GM21528 (cell line): ENCODE results near the gene KDM4B.

Source experiments
- ATAC-seq: cut with Tn5 transposase; IDR thresholded peaks from one replicate; pipeline ENCODE4 v1.9.1; 2021; ENCODE audit warnings: mild to moderate bottlenecking, moderate library complexity; ENCODE audit not compliant: unreplicated experiment, low FRiP score

The KDM4B gene

DNA sequence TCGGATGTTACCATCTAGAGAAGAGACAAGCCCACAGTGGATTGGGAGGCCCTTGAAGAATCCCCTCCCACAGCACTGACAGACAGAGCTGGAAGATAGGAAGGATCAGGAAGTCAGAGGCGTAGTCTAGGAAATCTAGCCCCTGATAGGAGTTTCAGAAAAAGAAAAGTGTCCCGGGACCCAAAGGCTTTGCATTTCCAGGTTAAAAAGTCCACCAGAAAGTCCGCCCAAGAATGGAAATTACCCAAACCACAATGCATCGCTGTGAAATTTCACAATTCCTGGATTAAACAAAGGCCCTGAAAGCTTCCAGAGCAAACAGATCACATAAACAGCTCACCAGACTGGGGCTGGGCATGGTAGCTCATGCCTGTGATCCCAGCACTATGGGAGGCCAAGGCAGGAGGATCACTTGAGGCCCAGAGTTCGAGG lies 146.9 kb downstream of the KDM4B start:
- ATAC-seq = no peak

DNA sequence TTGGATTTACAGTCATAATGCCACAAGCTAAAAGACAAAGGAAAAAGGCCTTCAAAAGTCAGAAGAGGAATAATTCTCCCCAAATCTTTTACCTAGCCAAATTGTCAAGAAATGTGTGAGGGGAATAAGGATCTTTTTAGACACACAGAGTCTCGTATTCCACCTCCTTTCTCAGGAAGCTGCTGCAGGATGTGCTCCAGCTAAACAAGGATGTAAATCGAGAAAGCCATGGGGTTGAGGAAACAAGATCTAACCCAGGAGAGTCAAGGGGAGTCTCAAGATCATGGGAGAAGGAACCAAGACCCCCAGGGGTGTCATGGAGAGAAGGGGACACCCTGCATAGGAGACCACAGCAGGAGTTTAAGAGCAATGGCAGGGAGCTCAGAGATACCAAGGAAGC lies 147.4 kb downstream of the KDM4B start:
- ATAC-seq = no peak

DNA sequence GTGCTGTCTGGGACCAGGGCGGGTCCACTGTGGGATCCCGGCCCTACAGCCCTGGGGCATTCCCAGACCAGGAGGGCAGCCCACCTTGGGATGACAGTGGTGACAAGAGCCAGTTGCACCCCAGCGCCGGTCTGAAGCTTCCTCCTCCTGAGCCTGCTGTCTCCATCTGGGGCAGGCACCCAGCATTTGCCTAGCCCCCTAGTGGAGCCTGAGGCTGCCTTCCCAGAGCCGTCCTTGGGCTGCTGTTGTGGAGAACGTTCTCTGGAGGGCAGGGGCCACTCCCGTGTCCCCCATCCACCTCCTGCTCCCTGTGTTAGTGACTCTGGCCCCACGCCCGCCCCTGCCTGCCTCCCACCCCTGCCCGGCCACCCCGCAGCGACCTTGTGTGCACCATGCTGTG lies 148.5 kb downstream of the KDM4B start:
- ATAC-seq = no peak

DNA sequence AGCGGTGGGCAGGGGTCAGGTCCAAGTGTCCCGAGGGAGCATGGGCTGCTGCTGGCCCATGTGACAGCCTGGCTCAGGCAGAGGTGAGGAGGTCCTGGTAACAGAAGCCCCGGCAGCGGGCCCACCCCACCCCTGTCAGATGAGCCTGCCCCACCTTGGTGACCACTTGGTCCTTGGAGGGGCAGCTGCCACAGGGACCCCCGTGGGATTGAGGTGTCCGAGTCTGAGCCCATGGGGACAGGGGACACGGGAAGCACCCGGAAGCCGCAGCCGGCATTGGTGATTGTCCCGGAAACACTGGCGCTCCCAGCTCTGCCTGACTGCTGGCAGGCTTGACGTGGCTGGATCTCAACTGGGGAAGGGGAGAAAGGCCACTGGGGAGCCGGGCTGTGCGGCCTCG lies 149.1 kb downstream of the KDM4B start:
- no peak for ATAC-seq

DNA sequence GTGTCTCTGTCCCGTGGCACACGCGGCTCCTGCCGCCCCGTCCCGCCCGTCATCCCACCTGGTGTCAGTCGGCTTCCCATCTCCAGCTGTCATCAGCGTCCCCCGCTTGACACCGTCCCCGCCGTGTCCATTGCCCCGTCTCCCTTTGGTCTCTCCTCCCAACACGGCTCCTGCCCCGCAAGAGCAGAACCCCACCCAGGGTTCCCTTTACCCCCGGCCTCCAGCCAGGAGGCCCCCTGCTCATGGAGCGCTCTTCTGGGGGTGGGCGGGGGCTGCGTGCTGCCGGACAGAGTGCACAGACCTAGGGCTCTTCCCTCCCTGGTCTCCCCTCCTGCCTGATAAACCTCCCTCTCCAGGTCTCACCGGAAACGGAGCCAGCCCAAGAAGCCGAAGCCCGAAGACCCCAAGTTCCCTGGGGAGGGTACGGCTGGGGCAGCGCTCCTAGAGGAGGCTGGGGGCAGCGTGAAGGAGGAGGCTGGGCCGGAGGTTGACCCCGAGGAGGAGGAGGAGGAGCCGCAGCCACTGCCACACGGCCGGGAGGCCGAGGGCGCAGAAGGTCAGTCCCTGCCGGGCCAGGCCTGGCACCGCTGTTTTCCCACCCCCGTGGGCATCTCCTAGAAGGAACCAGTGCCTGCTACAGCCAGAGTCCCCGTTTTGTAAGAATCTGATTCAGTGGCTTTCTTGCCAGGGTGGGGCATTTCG lies 150.5 kb downstream of the KDM4B start:
- no peak for ATAC-seq

DNA sequence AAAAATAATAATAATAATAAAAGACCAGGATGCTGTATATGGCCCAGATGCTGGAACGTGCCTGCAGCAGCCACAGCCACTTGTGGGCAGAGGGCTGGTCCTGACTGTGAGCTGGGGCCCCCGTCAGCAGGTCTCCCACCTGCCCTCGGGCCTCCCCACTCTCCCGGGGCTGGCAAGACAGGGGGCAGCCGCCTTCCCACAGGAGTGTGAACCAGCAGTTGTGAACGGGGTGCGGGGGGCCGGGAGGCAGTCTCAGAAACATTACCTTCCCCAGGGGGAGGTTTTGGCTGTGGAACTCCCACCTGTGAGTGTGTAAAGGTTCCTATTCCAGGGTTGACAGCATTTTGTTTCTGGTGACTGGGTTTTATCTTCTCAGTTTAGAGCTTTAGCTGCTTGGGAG lies 151.4 kb downstream of the KDM4B start:
- ATAC-seq = no peak

DNA sequence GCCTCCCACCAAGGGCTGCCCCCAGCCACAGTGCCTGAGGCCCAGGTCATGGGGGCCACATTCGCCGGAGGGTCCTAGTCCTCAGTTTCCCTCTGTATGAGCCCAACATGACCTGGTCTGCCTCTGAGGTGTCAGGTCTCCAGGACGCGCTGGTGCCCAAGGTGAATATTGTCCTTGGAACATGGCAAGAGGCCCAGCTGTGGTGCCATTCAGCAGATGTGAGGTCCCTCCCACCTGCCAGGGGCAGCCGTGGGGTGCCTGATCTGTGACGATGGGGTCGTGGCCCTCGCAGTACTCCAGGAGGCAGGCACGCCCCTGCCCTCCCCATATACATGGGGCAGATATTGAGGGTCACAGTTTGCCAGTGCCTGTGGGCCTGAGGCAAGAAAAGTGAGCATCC lies 151.9 kb downstream of the KDM4B start:
- no peak for ATAC-seq

DNA sequence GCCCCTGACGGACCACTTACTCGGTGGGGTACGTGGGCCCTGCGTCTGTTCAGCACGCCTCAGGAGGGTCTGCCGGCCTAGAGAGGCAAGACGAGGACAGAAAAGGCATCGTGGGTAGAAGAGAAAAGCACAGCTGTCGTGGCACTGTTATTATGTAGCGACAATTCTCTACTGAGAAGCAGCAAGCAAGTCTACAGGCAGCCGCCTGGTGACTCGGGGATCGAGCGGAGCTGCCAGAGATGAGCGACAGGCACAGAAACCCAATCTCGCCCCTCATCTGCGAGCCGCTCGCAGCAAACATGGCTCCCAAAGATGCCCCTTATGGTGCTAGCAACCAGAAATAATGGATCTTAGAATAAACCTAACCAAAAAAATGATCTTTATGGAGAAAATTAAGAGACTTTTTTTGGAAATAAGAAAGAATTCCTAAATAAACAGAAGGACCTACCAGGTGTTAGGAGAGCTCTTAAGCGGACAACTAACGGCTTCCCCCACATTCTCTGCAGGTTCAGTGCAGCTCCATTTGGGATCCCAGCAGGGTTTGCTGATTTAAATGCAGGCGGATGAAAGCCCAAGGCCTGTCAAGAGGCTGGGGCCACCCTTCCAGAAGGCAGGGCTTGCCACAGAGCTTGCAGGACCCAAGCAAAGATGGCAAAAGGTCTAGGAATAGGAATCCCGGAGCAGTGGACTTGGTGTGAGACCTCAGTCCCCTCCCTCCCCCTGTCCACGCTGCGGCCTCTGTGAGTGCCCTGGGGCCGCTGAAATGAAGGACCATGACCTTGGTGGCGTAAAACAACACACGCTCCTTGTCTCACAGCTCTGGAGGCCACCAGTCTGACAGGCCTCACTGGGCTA lies 152.6 kb downstream of the KDM4B start:
- no peak for ATAC-seq

DNA sequence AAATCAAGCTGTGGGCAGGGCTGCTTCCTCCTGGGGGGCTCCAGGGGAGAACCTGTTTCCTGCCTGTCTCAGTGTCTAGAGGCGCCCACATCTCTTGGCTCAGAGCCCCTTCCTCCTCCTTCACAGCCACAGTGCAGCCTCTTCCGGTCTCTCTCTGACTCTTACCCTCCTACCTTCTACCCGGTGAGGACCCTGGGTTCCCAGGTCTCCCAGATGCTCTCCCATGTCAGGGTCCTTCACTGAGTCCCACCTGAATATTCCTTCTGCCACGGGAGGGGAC lies 153.1 kb downstream of the KDM4B start:
- no peak for ATAC-seq

DNA sequence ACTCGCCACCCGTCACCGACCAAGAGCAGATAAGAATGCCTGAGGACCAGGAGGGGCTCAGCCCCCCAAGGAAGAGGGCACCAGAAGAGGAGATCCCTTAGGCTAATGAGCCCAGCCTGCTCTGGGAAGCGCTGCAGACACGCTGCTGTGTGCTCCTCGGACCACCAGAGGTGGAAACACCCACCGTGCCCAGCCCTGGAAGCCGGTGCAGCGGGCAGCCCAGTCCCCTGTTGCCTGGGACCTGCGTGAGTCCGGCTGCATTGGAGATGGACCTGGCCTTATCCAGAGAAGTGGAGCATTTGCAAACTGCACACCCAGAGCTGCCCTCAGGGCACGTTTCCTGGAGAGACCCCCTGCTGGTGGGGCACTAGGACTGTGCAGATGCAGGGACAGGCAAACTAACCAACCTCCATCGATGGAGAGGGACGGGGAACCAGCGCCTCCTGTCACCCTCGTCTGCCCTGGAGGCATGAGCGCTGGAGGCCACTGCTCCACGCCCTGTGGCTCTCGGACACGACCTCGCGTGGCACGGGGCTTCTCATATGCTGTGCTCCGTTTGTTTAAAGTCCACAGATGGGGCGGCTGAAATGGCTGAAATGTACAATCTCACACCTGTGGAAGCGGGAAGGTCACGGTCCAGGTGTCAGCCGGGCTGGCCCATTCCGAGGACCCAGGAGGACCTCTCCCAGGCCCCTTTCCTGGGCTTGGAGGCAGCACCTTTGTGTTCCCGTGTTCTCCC lies 153.9 kb downstream of the KDM4B start:
- no peak for ATAC-seq

DNA sequence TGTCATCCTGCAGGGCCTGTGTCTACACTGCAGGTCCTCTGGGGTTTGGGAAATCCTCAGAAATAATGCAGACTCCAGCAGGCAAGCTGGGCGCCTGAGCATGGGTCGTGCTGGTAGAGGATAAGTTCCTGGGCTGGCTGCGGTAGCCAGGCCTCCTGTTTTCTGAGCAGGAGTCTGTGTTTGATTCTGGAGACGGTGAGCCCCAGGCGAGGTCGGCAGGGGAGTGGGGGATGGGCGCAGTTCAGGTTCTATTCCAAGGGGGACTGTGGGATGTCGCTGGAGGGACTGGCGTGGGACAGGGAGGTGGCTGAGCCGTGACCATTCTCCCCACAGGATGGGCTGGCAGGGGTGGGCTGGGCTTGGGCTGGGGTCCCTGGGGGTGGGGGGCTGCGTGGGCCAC lies 154.7 kb downstream of the KDM4B start:
- no peak for ATAC-seq

DNA sequence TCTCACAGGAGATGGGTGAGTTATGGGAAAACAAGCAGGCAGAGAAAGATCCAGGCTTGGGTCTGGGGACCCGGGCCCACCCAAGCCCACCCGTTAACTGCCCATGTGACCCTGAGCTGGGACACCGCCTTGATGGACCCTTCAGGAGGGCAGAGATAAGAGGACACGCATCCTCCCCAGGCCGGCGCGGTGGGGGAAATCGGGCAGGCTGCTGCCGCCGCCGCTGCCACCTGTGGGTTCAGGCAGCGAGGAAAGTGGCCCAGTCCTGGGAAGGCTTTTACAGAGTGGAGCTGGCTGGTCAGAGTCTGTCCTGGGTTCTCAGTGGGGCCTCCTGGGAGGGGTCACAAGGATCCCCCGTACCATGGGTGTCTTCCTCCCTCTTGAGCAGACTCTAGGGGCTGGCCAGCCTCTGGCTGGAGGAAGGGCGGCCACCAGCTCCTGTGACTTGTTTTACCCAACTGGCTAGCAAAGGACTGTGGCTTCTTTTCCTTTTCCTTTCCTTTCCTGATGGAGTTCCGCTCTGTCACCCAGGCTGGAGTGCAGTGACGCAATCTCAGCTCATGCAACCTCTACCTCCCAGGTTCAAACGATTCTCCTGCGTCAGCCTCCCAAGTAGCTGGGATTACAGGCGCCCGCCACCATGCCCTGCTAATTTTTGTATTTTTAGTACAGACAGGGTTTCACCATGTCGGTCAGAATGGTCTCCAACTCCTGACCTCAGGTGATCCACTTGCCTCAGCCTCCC lies 155.4 kb downstream of the KDM4B start:
- no peak for ATAC-seq

DNA sequence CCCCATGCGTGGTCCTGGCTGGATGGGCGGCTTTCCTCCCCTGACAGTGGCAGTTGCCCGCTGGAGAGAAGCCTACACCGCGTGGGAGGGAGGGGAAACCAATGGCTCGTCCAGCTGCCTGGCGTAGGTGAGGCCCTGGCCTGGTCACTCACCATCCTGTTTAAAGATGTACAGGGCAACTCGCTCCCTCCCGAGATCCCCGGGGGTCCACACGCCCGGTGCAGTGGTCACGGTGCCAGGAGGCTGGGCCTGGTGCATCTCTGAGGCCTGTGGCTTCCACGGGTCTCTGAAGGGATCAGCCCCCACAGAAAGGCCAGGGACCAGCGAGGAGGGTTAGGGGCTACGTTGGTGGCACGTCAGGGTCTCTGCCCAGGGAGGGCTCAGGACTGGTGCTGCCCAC lies 156.5 kb downstream of the KDM4B start:
- ATAC-seq = no peak

DNA sequence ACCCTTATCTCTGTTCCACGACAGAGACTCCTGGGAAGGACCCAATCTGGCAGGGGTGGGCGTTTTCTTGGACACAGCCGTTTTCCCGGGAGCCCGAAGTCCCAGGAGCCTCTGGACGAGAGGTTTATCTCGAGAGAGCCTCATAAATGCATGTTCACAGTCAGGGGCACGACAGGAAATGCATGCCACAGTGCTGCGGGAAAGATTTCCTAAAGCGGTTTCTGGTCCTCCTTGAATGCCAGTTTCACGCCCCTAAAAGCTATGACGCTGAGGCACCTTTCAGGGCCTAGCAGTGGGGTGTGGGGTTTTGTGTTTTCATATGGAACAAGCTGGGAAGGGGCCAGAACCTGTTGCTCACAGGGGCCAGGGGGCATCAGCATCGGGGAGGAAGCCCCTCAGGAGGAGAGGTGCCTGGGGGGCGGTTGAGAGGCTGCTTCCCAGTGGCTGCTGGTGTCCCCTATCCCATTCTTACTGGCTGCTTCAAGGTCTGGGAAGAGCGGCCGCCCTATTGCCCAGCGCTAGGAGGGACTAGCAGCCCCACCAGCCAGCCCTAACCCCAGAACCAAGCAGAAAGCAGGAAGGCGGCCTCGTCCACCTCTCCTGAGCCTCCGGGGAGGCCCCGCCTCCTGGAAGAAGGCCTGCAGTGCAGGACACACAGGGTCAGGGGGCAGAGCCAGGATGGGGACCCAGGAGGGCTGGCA lies 157.0 kb downstream of the KDM4B start:
- no peak for ATAC-seq

DNA sequence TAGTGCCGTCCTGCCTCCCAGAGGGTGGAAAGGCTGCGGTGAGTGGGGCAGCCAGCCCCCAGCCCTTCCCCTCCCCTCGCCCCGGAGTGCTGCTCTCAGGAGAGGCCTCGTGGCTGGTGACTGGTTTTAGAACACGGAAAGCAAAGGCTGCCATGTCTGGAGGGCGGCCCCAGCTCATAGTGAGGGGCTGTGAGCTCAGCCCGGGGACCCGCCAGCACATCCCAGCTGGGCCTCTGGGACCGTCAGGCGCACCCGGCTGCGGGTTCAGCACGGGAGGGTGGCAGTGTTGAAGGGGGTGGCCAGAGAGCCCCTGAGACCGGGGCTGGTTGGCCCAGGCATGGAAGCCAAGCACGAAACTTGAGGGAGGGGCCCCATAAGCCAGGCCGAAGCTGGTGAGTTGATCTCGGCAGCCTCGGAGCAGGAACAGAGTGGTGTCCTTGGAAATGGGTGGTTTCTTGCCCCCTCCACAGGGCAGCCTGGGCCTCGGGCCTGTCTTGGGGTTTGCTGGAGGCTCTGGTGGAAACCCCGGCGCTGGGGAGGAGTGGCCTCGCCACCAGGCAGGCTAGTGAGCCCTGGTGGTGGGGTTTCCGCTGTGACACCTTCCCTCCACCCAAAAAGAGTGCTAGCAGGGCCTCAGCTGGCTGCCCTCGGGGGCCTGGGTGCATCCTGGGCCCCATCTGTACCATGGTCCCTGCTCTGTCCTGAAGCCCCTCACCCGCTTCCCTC lies 157.7 kb downstream of the KDM4B start:
- no peak for ATAC-seq

DNA sequence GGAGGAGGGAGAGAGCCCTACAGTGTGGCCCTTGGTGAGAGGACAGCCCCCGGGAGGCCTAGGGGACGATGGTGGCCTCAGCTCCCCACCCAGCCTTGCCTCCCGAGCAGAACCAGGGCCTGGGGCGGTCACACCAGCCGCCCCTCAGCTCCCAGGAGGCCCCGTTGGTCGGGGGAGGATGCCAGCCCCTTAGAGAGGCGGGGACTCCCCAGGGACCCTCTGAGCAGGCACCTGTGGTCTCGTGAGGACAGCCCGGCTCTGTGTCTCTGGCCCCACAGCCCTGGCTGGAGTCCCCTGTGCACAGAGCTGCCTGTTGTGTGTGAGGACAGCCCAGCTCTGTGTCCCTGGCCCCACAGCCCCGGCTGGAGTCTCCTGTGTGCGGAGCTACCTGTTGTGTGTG lies 158.8 kb downstream of the KDM4B start:
- ATAC-seq = no peak

DNA sequence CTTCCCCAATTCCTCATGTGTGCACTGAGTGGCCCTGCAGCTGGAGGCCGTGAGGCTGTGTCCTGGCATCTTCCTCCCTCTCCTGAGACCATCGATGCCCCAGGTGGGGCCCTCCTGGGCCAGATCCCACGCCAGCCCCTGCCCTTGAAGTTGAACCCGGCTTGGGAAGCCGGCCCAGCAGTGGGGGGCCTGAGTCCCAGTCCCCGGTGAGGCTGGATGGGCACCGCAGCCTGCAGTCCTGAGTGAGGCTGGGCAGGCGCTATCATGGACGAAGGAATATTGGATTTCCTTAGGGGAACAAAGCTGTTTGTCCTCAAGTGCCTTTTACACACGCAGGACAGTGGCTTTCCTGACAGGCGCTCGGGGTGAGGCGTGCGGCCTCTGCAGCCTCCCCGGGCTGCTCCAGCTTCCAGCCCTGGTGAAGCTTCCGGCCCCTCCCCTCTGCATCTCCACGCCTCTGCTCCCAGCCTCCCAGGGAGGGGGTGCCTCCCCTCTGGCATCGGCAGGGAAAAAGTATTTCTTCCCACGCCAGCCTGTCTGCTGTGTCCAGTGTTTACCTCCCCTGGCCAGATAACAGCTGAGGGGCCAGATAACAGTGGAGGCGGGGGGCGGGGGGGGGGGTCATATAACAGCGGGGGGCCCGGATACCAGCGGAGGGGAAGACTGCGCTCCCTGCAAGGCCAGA lies 159.5 kb downstream of the KDM4B start:
- ATAC-seq = no peak

DNA sequence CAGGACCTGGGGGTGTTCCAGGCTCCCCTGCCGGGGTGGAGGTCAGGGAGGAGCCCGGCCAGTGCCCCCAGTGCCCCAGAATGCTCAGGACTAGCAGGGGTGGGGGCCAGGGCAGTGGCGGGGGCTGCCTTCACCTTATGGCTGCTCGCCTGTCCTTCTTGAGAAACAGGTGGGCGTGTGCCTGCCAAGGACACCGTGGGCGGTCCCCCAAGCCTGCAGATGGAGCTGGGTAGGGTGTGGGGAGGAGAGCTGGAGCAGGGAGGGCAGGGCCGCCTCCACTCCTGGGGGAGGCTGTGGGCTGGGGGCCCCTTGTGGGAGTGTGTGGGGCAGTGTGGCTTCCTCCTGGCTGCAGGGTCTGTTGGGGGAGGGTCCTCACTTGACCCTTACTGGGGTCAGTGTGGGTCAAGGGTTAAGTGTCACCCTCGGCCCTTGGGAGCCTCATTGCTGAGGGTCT lies 160.1 kb downstream of the KDM4B start:
- no peak for ATAC-seq

DNA sequence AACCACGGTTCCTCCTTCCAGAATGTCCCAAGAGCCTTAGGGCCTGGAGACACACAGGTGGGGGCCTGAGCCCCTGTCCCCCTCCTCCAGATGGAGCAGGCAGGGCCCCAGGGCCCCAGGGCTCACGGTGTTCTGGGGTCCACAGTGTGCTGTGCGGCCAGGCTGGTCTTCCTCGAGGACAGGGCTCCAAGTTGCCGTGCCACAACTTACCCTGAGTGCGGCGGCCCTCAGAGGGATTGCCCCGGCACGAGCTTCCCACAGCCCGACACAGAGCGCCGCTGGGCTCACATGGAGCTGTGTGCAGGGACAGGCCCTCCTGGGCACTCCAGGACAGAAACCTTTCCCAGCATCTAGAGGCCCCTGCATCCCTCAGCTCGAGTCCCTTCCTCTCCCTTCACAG lies 160.8 kb downstream of the KDM4B start:
- no peak for ATAC-seq
